GM12891 (cell line): ENCODE measurements around the gene SERP2.

ENCODE experiments used
- POLR2A ChIP-seq: IDR thresholded peaks from 2 replicates; pipeline ENCODE4 v1.6.1; 2011; ENCODE audit warnings: low read depth, low read length, control low read depth
- POLR2AphosphoS5 ChIP-seq: IDR thresholded peaks from 2 replicates; pipeline ENCODE4 v1.6.1; 2011; ENCODE audit warnings: low read depth, low read length, control low read depth
- POU2F2 ChIP-seq: IDR thresholded peaks from 2 replicates; pipeline ENCODE4 v1.6.1; 2011; ENCODE audit warnings: low read depth, mild to moderate bottlenecking, control low read depth, low read length, moderate library complexity
- TAF1 ChIP-seq: IDR thresholded peaks from 2 replicates; pipeline ENCODE4 v1.6.1; 2011; ENCODE audit warnings: low read depth, low read length, control low read depth

- TF ChIP-seq POLR2A (no peak), TAF1 (no peak), POLR2AphosphoS5 (no peak), POU2F2 (no peak)
Observed at GRCh38 chr13:44396701-44397580, 23.3 kb downstream of the SERP2 start.
